Lower lobe of right lung (tissue), 2 donors: Measurements from ENCODE around the gene IGFBP1. TPM values are rescaled to one million over a fixed set of nuclear protein-coding genes. Genes with fewer than 3 reads are reported as not detected.

Experiments used
- ATAC-seq, 2 donors: fragments of 200-7000 bp; cut with Tn5 transposase; one replicate each; pipeline ENCODE4 v1.9.1; 2020 to 2022; ENCODE audit warnings: mild to moderate bottlenecking in 2 of 2, moderate library complexity in 2 of 2
- DNase-seq: peaks from one replicate; pipeline ENCODE4 v3.0.0-alpha.2; 2020
- H3K27ac ChIP-seq: fragments of 200-600 bp; one replicate; pipeline ENCODE4 v1.8.0; 2022
- H3K27me3 ChIP-seq: fragments of 200-600 bp; one replicate; pipeline ENCODE4 v1.8.0; 2022; ENCODE audit warnings: low read depth
- H3K36me3 ChIP-seq: fragments of 200-600 bp; one replicate; pipeline ENCODE4 v1.8.0; 2022; ENCODE audit warnings: mild to moderate bottlenecking
- H3K4me1 ChIP-seq: fragments of 200-600 bp; one replicate; pipeline ENCODE4 v1.8.0; 2022
- H3K4me3 ChIP-seq: fragments of 200-600 bp; one replicate; pipeline ENCODE4 v1.8.0; 2022; ENCODE audit warnings: mild to moderate bottlenecking
- H3K9me3 ChIP-seq: fragments of 200-600 bp; one replicate; pipeline ENCODE4 v1.8.0; 2022
- CTCF ChIP-seq: fragments of 200-600 bp; IDR thresholded peaks from one replicate; pipeline ENCODE4 v1.8.0; 2022; ENCODE audit warnings: antibody characterized with exemption, mild to moderate bottlenecking
- intact Hi-C: fragments of 100-400 bp; cut with DNase I; formaldehyde crosslinking; loops from one replicate; pipeline ENCODE4 v1.11.0; 2022
- total RNA-seq: library from RNA; stranded (reverse); fragmentation: NEBNext Ultra II Directional; extraction: Animal tissue kit (Norgen Biotek cat#: 25700); gene quantifications from one replicate; pipeline ENCODE4 v1.2.1, GENCODE V29; 2021
- donor health status: DM: no; HTN: yes; CAD: no; lungs with severe emphysema.

Gene IGFBP1
- total RNA-seq, 1 donor from 2014 or later, result not detected

- Histone ChIP-seq H3K4me1 (no peaks in the 10 kb centered on the region), H3K27ac (no peak overlapping the region), H3K9me3 (no peaks in the 10 kb centered on the region), H3K27me3 (peaks cover 7% of the 10 kb centered on the region), H3K4me3 (no peak overlapping the region), H3K36me3 (no peaks in the 10 kb centered on the region)
- TF ChIP-seq CTCF, result no peak
- intact Hi-C loops, result no loop called here
- ATAC-seq (no peak), DNase-seq (no peak)
These were observed 6.4 kb downstream of the IGFBP1 start for GRCh38 chr7:45894665-45895062.

GRCh38 chr7:45897042-45897690 lies 8.9 kb downstream of the IGFBP1 start:
- no peak overlapping the region for H3K4me3 ChIP-seq
- no peaks in the 10 kb centered on the region for H3K27me3 ChIP-seq
- no peaks in the 10 kb centered on the region for H3K4me1 ChIP-seq
- intact Hi-C loops, result no loop called here
- DNase-seq (no peak), ATAC-seq (no peak)
- no peaks in the 10 kb centered on the region for H3K9me3 ChIP-seq
- no peak overlapping the region for H3K27ac ChIP-seq
- no peak for TF ChIP-seq CTCF
- H3K36me3 ChIP-seq, result no peaks in the 10 kb centered on the region

GRCh38 chr7:45898222-45898621 lies 9.9 kb downstream of the IGFBP1 start:
- DNase-seq (no peak), ATAC-seq (no peak)
- no peaks in the 10 kb centered on the region for H3K4me1 ChIP-seq
- H3K27ac ChIP-seq, result no peak overlapping the region
- no peak for TF ChIP-seq CTCF
- H3K27me3 ChIP-seq, result no peaks in the 10 kb centered on the region
- intact Hi-C loops, result no loop called here
- H3K4me3 ChIP-seq, result no peak overlapping the region
- H3K36me3 ChIP-seq, result no peaks in the 10 kb centered on the region
- H3K9me3 ChIP-seq, result no peaks in the 10 kb centered on the region

- no peak for TF ChIP-seq CTCF
- H3K9me3 ChIP-seq, result no peaks in the 10 kb centered on the region
- H3K27ac ChIP-seq, result no peak overlapping the region
- H3K4me1 ChIP-seq, result no peaks in the 10 kb centered on the region
- DNase-seq (no peak), ATAC-seq (no peak)
- no peaks in the 10 kb centered on the region for H3K36me3 ChIP-seq
- intact Hi-C loops, result no loop called here
- no peaks in the 10 kb centered on the region for H3K27me3 ChIP-seq
- H3K4me3 ChIP-seq, result no peak overlapping the region
These were observed 13.3 kb downstream of the IGFBP1 start for GRCh38 chr7:45901566-45901965.

- H3K27ac ChIP-seq, result no peak overlapping the region
- H3K4me1 ChIP-seq, result no peaks in the 10 kb centered on the region
- H3K27me3 ChIP-seq, result no peaks in the 10 kb centered on the region
- no peak overlapping the region for H3K4me3 ChIP-seq
- TF ChIP-seq CTCF, result no peak
- H3K36me3 ChIP-seq, result no peaks in the 10 kb centered on the region
- intact Hi-C loops, result no loop called here
- no peak for DNase-seq
- ATAC-seq, result no peak
- no peaks in the 10 kb centered on the region for H3K9me3 ChIP-seq
These were observed 14.5 kb downstream of the IGFBP1 start for GRCh38 chr7:45902820-45903219.

GRCh38 chr7:45909561-45909960 lies 21.3 kb downstream of the IGFBP1 start:
- DNase-seq (no peak), ATAC-seq (no peak)
- no peak for TF ChIP-seq CTCF
- H3K27me3 ChIP-seq, result no peaks in the 10 kb centered on the region
- intact Hi-C loops, result no loop called here
- H3K27ac ChIP-seq, result no peak overlapping the region
- no peak overlapping the region for H3K4me3 ChIP-seq
- H3K9me3 ChIP-seq, result no peaks in the 10 kb centered on the region
- no peaks in the 10 kb centered on the region for H3K4me1 ChIP-seq
- H3K36me3 ChIP-seq, result no peaks in the 10 kb centered on the region
